H1 (cell line): ENCODE data around the gene HOXA6. TPM values are rescaled to one million over a fixed set of nuclear protein-coding genes. Genes with fewer than 3 reads are reported as not detected.

Experiments used
- E2F6 ChIP-seq: IDR thresholded peaks from 2 replicates; pipeline ENCODE4 v1.6.1; 2012; ENCODE audit warnings: inconsistent platforms
- GTF2F1 ChIP-seq: IDR thresholded peaks from 2 replicates; pipeline ENCODE4 v1.6.1; 2012; ENCODE audit warnings: low read depth, low read length, improper control_type of control experiment, borderline replicate concordance
- polyA plus RNA-seq, 7 experiments: library from polyadenylated mRNA; depleted of rRNA in 3 of 7; stranded (reverse) in 5 of 7; unstranded in 2 of 7; fragments of >200 nt in 5 of 7; fragments of 200-250 nt in 2 of 7; gene quantifications; 1 replicate in 5 of 7; 2 replicates in 1 of 7; 4 replicates in 1 of 7; pipeline versions ENCODE4 v1.2.1 to v1.2.3, GENCODE V29; 2011 to 2013; ENCODE audit warnings: missing spikeins in 2 of 7, mixed read lengths in 2 of 7
- total RNA-seq: library from RNA; stranded (reverse); fragmentation: NEBNext Ultra II Directional; extraction: Animal tissue kit (Norgen Biotek cat#: 25700); gene quantifications from 2 replicates; pipeline ENCODE4 v1.2.1, GENCODE V29; 2021

HOXA6 gene
- total and polyA plus RNA-seq, 2 of the 8 experiments (the other 6 are each of a cell fraction or from before 2014, with no cell fraction given), result not detected

- no peak for TF ChIP-seq GTF2F1
- TF ChIP-seq E2F6, result no peak
These were observed 28.3 kb upstream of the HOXA6 start (continued) for GRCh38 chr7:27175626-27176523.
